ENCODE results near the gene MYRIP. TPM values are rescaled to one million over a fixed set of nuclear protein-coding genes. Genes with fewer than 3 reads are reported as not detected.

MYRIP gene
- total and polyA plus RNA-seq, 10 of the 15 experiments (the other 5 are each of a cell fraction or from before 2014, with no cell fraction given) = 0.03 to 0.08 (median 0.04) TPM; not detected in 6

DNA sequence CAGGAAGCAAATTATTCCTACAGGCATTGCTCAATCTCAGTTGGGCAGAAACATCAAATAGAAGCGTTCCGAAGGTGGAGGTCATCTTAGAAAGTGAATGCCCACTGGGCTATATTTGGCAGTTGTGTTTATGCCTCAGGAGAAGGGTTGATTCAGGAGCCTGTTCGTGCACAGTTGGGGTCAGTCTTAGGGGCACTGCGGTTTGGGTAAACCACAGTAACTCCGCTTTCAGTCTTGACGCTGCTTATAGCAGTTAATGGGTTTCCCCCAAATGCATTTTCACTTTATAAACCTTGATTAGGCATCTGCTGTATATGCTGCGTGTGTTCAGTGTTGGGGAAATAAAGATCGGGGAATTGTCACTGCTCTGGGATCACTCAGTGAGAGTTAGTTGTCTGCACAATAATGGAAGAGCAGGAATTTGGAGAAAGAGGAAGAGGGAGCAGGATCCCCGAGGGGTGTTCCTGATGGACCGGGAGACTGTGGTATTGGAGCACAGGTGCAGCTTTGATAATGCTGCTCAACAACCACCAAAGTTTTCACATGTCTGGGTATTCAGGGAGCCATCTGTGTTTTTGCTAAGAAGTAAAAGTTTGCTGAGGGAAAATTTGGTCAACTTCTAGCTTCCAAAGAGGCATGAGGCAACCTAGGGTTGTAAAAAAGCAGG is 375.8 kb downstream of the MYRIP start (continued):
- TF ChIP-seq ZBED1 (IDR thresholded peaks at IDR 0.05; ENCODE audit: borderline replicate concordance) (peak; percentile 78; the same call in 1 of the 2 replicates), EED (IDR thresholded peaks at IDR 0.05; ENCODE audit: low read depth) (peak; percentile 97)

DNA sequence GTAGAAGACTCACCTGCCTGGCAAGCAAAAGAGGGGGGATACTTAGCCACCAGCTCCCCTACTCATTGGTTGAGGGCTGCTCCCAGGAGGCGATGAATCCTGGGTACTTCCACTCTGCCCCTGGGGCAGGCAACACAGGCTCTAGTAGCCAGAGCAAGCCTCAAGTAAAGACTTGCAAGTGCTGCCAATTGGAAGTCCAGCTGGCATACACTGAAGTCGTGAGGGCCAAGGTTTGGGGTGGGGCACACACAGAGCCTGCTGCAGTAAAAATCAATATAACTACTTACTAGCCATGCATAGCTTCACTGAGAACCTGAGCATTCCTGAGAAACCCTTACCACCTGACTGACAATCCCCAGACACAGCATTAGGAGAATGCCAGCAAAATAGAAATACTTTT is 377.1 kb downstream of the MYRIP start:
- Histone ChIP-seq H4K20me1 (ENCODE audit: control insufficient read depth, insufficient read depth) (no peaks in the 10 kb centered on the region), H3K9ac (ENCODE audit: control insufficient read depth, insufficient read depth, low read length) (no peak overlapping the region), H3K36me3 (ENCODE audit: control insufficient read depth in 2 of 2, insufficient read depth in 2 of 2, low read length in 1 of 2) (no peaks in the 10 kb centered on the region), H2AFZ (ENCODE audit: control insufficient read depth, low read depth, low read length) (no peak overlapping the region), H3K4me3 (no peak overlapping the region), H3K9me3 (replicated peaks; ENCODE audit: control insufficient read depth, insufficient read depth, low read length) (no peaks in the 10 kb centered on the region), H3K27ac (ENCODE audit: control insufficient read depth, insufficient read depth) (no peak overlapping the region; the same call in 1 of the 2 replicates), H3K79me2 (ENCODE audit: control insufficient read depth, insufficient read depth, low read length) (no peaks in the 10 kb centered on the region), H3K4me2 (ENCODE audit: control insufficient read depth, insufficient read depth) (no peak overlapping the region), H3K4me1 (ENCODE audit: control insufficient read depth, insufficient read depth, low read length) (peaks cover 34% of the 10 kb centered on the region), H3K27me3 (replicated peaks in 1 of 2; ENCODE audit: control insufficient read depth in 2 of 2, insufficient read depth in 2 of 2, low read length in 1 of 2) (no peaks in the 10 kb centered on the region)
- intact Hi-C loops (cut with micrococcal nuclease; ENCODE audit: unreplicated experiment) = loop anchor here (10.0 kb wide), 1 partner anchor 788 kb away; no protein-coding TSS in a partner anchor
- WGBS (ENCODE audit: insufficient coverage, insufficient replicate concordance, low lambda C conversion rate, missing lambda C conversion rate) = 78% methylated on average over 2 of the region's 2 CpGs
- CTCF ChIA-PET = interaction anchor here (0.6 to 12.0 kb wide), 7 partner anchors 8 to 490 kb away, joined by 3 to 317 read pairs (median 3); partner anchors contain the start of gene EIF1B
- no peak for ATAC-seq
- RAD21 ChIA-PET (ENCODE audit: unreplicated experiment) = interaction anchor here (1.5 kb wide), 1 partner anchor 8 kb away, joined by 6 read pairs; no protein-coding TSS in a partner anchor
- POLR2A ChIA-PET = interaction anchor here (1.5 kb wide), 1 partner anchor 125 kb away, joined by 5 read pairs; no protein-coding TSS in a partner anchor
- DNase-seq (ENCODE audit: low read depth, low spot score) = no peak
- SMC1A ChIA-PET (ENCODE audit: uncharacterized antibody, unreplicated experiment) = interaction anchor here (1.2 to 1.7 kb wide), 5 partner anchors 18 to 898 kb away, joined by 3 to 5 read pairs (median 4); no protein-coding TSS in a partner anchor
- in situ Hi-C loops (cut with MboI) = loop anchor here (25.0 kb wide), 1 partner anchor 1701 kb away; no protein-coding TSS in a partner anchor
- no peak for FAIRE-seq
- no TSS peak for BruUV-seq (replicated peaks)
- TF ChIP-seq KDM1A (IDR thresholded peaks at IDR 0.05; ENCODE audit: borderline replicate concordance) = no peak
- no peak for TF ChIP-seq TCF3 (IDR thresholded peaks at IDR 0.05; ENCODE audit: borderline replicate concordance, insufficient read depth, low read depth, low read length)
- no peak for TF ChIP-seq SREBF1 (IDR thresholded peaks at IDR 0.05; ENCODE audit: low read length)
- TF ChIP-seq TBL1XR1 (IDR thresholded peaks at IDR 0.05; ENCODE audit: low read depth, low read length) = no peak
- TF ChIP-seq PML (IDR thresholded peaks at IDR 0.05; ENCODE audit: low read length) = no peak
- TF ChIP-seq NBN (IDR thresholded peaks at IDR 0.05) = no peak
- TF ChIP-seq ATF7 (IDR thresholded peaks at IDR 0.05; ENCODE audit: low read depth) = no peak
- no peak for TF ChIP-seq SMC3 (IDR thresholded peaks at IDR 0.05; ENCODE audit: borderline replicate concordance, low read length)
- no peak for TF ChIP-seq RAD51 (IDR thresholded peaks at IDR 0.05)
- no peak for TF ChIP-seq HDAC2 (IDR thresholded peaks at IDR 0.05)
- TF ChIP-seq, protein P1, sequence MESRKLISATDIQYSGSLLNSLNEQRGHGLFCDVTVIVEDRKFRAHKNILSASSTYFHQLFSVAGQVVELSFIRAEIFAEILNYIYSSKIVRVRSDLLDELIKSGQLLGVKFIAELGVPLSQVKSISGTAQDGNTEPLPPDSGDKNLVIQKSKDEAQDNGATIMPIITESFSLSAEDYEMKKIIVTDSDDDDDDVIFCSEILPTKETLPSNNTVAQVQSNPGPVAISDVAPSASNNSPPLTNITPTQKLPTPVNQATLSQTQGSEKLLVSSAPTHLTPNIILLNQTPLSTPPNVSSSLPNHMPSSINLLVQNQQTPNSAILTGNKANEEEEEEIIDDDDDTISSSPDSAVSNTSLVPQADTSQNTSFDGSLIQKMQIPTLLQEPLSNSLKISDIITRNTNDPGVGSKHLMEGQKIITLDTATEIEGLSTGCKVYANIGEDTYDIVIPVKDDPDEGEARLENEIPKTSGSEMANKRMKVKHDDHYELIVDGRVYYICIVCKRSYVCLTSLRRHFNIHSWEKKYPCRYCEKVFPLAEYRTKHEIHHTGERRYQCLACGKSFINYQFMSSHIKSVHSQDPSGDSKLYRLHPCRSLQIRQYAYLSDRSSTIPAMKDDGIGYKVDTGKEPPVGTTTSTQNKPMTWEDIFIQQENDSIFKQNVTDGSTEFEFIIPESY (IDR thresholded peaks at IDR 0.05) = no peak
- TF ChIP-seq, protein P2, sequence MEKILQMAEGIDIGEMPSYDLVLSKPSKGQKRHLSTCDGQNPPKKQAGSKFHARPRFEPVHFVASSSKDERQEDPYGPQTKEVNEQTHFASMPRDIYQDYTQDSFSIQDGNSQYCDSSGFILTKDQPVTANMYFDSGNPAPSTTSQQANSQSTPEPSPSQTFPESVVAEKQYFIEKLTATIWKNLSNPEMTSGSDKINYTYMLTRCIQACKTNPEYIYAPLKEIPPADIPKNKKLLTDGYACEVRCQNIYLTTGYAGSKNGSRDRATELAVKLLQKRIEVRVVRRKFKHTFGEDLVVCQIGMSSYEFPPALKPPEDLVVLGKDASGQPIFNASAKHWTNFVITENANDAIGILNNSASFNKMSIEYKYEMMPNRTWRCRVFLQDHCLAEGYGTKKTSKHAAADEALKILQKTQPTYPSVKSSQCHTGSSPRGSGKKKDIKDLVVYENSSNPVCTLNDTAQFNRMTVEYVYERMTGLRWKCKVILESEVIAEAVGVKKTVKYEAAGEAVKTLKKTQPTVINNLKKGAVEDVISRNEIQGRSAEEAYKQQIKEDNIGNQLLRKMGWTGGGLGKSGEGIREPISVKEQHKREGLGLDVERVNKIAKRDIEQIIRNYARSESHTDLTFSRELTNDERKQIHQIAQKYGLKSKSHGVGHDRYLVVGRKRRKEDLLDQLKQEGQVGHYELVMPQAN (conservative IDR thresholded peaks at IDR 0.05) = no peak
- TF ChIP-seq ZZZ3 (IDR thresholded peaks at IDR 0.05; ENCODE audit: control insufficient read depth, insufficient read length, low read depth) = no peak
- no peak for TF ChIP-seq RAD21 (IDR thresholded peaks at IDR 0.05; ENCODE audit: insufficient read depth, low read depth, low read length)
- TF ChIP-seq, protein P3, sequence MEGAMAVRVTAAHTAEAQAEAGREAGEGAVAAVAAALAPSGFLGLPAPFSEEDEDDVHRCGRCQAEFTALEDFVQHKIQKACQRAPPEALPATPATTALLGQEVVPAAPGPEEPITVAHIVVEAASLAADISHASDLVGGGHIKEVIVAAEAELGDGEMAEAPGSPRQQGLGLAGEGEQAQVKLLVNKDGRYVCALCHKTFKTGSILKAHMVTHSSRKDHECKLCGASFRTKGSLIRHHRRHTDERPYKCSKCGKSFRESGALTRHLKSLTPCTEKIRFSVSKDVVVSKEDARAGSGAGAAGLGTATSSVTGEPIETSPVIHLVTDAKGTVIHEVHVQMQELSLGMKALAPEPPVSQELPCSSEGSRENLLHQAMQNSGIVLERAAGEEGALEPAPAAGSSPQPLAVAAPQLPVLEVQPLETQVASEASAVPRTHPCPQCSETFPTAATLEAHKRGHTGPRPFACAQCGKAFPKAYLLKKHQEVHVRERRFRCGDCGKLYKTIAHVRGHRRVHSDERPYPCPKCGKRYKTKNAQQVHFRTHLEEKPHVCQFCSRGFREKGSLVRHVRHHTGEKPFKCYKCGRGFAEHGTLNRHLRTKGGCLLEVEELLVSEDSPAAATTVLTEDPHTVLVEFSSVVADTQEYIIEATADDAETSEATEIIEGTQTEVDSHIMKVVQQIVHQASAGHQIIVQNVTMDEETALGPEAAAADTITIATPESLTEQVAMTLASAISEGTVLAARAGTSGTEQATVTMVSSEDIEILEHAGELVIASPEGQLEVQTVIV (IDR thresholded peaks at IDR 0.05; ENCODE audit: borderline replicate concordance, partially characterized antibody) = no peak
- TF ChIP-seq RB1 (IDR thresholded peaks at IDR 0.05; ENCODE audit: borderline replicate concordance) = no peak

Measured in GM12878 (cell line).